Measurements from ENCODE around the gene CYP27C1. TPM values are rescaled to one million over a fixed set of nuclear protein-coding genes. Genes with fewer than 3 reads are reported as not detected.
"Not testable (repeated sequence)": the region's sequence is repeated elsewhere in the genome, so short reads cannot be mapped to it uniquely, and the experiment has no call there.

The CYP27C1 gene
- total RNA-seq, 2 experiments from 2014 or later, result not detected

GRCh38 chr2:127165539-127165935, 54.6 kb downstream of the CYP27C1 start:
- no peaks in the 10 kb centered on the region for H3K36me3 Mint-ChIP-seq
- no peak for DNase-seq

GRCh38 chr2:127164761-127165538, 55.1 kb downstream of the CYP27C1 start:
- DNase-seq (no peak), ATAC-seq (ENCODE audit: low read depth) (no peak)
- Mint-ChIP-seq H3K4me1 (peaks cover 7% of the 10 kb centered on the region), H3K36me3 (no peaks in the 10 kb centered on the region), H3K27ac (no peak overlapping the region), H3K4me3 (no peak overlapping the region), H3K27me3 (no peaks in the 10 kb centered on the region), H3K9me3 (no peaks in the 10 kb centered on the region)
- POLR2A ChIA-PET, result no interaction called here

More at GRCh38 chr2:127165539-127165935, 54.6 kb downstream of the CYP27C1 start:
- POLR2A ChIA-PET, result interaction anchor here (0.5 kb wide), 1 partner anchor 410 kb away, joined by 3 read pairs; no protein-coding TSS in a partner anchor
- Mint-ChIP-seq H3K4me1 (peaks cover 7% of the 10 kb centered on the region), H3K27me3 (no peaks in the 10 kb centered on the region), H3K9me3 (no peaks in the 10 kb centered on the region), H3K4me3 (no peak overlapping the region), H3K27ac (no peak overlapping the region)
- ATAC-seq (ENCODE audit: low read depth), result no peak

GRCh38 chr2:127163921-127164320, 56.2 kb downstream of the CYP27C1 start:
- no peak for DNase-seq
- Mint-ChIP-seq H3K4me3 (no peak overlapping the region), H3K9me3 (no peaks in the 10 kb centered on the region), H3K27ac (no peak overlapping the region), H3K36me3 (no peaks in the 10 kb centered on the region), H3K27me3 (no peaks in the 10 kb centered on the region), H3K4me1 (peaks cover 7% of the 10 kb centered on the region)
- POLR2A ChIA-PET, result no interaction called here
- ATAC-seq (ENCODE audit: low read depth), result no peak

GRCh38 chr2:127163090-127163406, 57.1 kb downstream of the CYP27C1 start:
- POLR2A ChIA-PET; H3K4me3 Mint-ChIP-seq; ATAC-seq (ENCODE audit: low read depth); H3K4me1 Mint-ChIP-seq; DNase-seq; H3K9me3 Mint-ChIP-seq; H3K27me3 Mint-ChIP-seq; H3K36me3 Mint-ChIP-seq; H3K27ac Mint-ChIP-seq: not testable (repeated sequence)

- H3K27ac Mint-ChIP-seq, result no peak overlapping the region
- no peak overlapping the region for H3K4me3 Mint-ChIP-seq
- H3K4me1 Mint-ChIP-seq, result peaks cover 7% of the 10 kb centered on the region
- DNase-seq (no peak), ATAC-seq (ENCODE audit: low read depth) (no peak)
- H3K36me3 Mint-ChIP-seq, result no peaks in the 10 kb centered on the region
- no peaks in the 10 kb centered on the region for H3K27me3 Mint-ChIP-seq
- no peaks in the 10 kb centered on the region for H3K9me3 Mint-ChIP-seq
- POLR2A ChIA-PET, result interaction anchor here (1.0 kb wide), 1 partner anchor 78 kb away, joined by 3 read pairs; no protein-coding TSS in a partner anchor
These were observed 57.6 kb downstream of the CYP27C1 start for GRCh38 chr2:127162261-127163089.

GRCh38 chr2:127161176-127162136, 58.6 kb downstream of the CYP27C1 start:
- DNase-seq, result no peak
- POLR2A ChIA-PET, result interaction anchor here (1.0 kb wide), 1 partner anchor 77 kb away, joined by 3 read pairs; no protein-coding TSS in a partner anchor
- no peaks in the 10 kb centered on the region for H3K27me3 Mint-ChIP-seq
- no peak overlapping the region for H3K27ac Mint-ChIP-seq
- H3K4me1 Mint-ChIP-seq, result peaks cover 7% of the 10 kb centered on the region
- H3K4me3 Mint-ChIP-seq, result no peak overlapping the region
- H3K9me3 Mint-ChIP-seq, result no peaks in the 10 kb centered on the region
- no peak for ATAC-seq (ENCODE audit: low read depth)
- no peaks in the 10 kb centered on the region for H3K36me3 Mint-ChIP-seq

GRCh38 chr2:127160676-127161075, 59.4 kb downstream of the CYP27C1 start:
- DNase-seq, result no peak
- peaks cover 6% of the 10 kb centered on the region for H3K4me1 Mint-ChIP-seq
- POLR2A ChIA-PET, result no interaction called here

GRCh38 chr2:127159543-127159942, 60.6 kb downstream of the CYP27C1 start:
- Mint-ChIP-seq H3K9me3 (no peaks in the 10 kb centered on the region), H3K27me3 (peaks cover 4% of the 10 kb centered on the region), H3K27ac (no peak overlapping the region), H3K4me1 (peaks cover 3% of the 10 kb centered on the region), H3K4me3 (no peak overlapping the region), H3K36me3 (no peaks in the 10 kb centered on the region)
- ATAC-seq (ENCODE audit: low read depth) (no peak), DNase-seq (no peak)
- POLR2A ChIA-PET, result no interaction called here

More at GRCh38 chr2:127160676-127161075, 59.4 kb downstream of the CYP27C1 start:
- Mint-ChIP-seq H3K27me3 (peaks cover 3% of the 10 kb centered on the region), H3K9me3 (no peaks in the 10 kb centered on the region), H3K4me3 (no peak overlapping the region), H3K36me3 (no peaks in the 10 kb centered on the region), H3K27ac (no peak overlapping the region)
- ATAC-seq (ENCODE audit: low read depth), result no peak

- Mint-ChIP-seq H3K9me3 (no peaks in the 10 kb centered on the region), H3K27ac (no peak overlapping the region), H3K36me3 (no peaks in the 10 kb centered on the region), H3K27me3 (peaks cover 4% of the 10 kb centered on the region), H3K4me1 (peaks cover 3% of the 10 kb centered on the region), H3K4me3 (no peak overlapping the region)
- no peak for ATAC-seq (ENCODE audit: low read depth)
- no peak for DNase-seq
- POLR2A ChIA-PET, result no interaction called here
These were observed 61.3 kb downstream of the CYP27C1 start for GRCh38 chr2:127158614-127159290.

- POLR2A ChIA-PET, result no interaction called here
- H3K36me3 Mint-ChIP-seq, result no peaks in the 10 kb centered on the region
- H3K27me3 Mint-ChIP-seq, result peaks cover 4% of the 10 kb centered on the region
- no peak overlapping the region for H3K27ac Mint-ChIP-seq
- H3K9me3 Mint-ChIP-seq, result no peaks in the 10 kb centered on the region
- H3K4me1 Mint-ChIP-seq, result peaks cover 3% of the 10 kb centered on the region
- H3K4me3 Mint-ChIP-seq, result no peak overlapping the region
- ATAC-seq (ENCODE audit: low read depth) (no peak), DNase-seq (no peak)
These were observed 62.2 kb downstream of the CYP27C1 start for GRCh38 chr2:127157651-127158485.

- Mint-ChIP-seq H3K27me3 (peaks cover 4% of the 10 kb centered on the region), H3K4me3 (no peak overlapping the region), H3K9me3 (no peaks in the 10 kb centered on the region), H3K4me1 (peaks cover 3% of the 10 kb centered on the region), H3K27ac (no peak overlapping the region), H3K36me3 (no peaks in the 10 kb centered on the region)
- no peak for DNase-seq
- POLR2A ChIA-PET, result no interaction called here
- ATAC-seq (ENCODE audit: low read depth), result no peak
These were observed 63.0 kb downstream of the CYP27C1 start for GRCh38 chr2:127157114-127157513.

- Mint-ChIP-seq H3K4me3 (no peak overlapping the region), H3K4me1 (peaks cover 1% of the 10 kb centered on the region), H3K36me3 (no peaks in the 10 kb centered on the region), H3K9me3 (no peaks in the 10 kb centered on the region), H3K27me3 (peaks cover 4% of the 10 kb centered on the region), H3K27ac (no peak overlapping the region)
- ATAC-seq (ENCODE audit: low read depth), result no peak
- POLR2A ChIA-PET, result no interaction called here
- no peak for DNase-seq
These were observed 64.2 kb downstream of the CYP27C1 start for GRCh38 chr2:127155947-127156346.

Data from activated naive CD8-positive, alpha-beta T cell treated with anti-CD3 and anti-CD28 coated beads, Interleukin-2, amount 10 ng/mL, durations not matched to agents 7 days and 5 days (primary cell).